KMS-11 (cell line): Measurements from ENCODE around the gene FAHD2B.
"Not testable (repeated sequence)": the region's sequence is repeated elsewhere in the genome, so short reads cannot be mapped to it uniquely, and the experiment has no call there.

Experiments used
- H2AFZ ChIP-seq: fragments of 200-600 bp; sonication (generic); 2 replicates; pipeline ENCODE4 v1.6.1; 2016; ENCODE audit warnings: antibody characterized with exemption, mixed run types, low read depth
- H3K27ac ChIP-seq: fragments of 200-600 bp; sonication (generic); 2 replicates; pipeline ENCODE4 v1.6.1; 2016; ENCODE audit warnings: mild to moderate bottlenecking, mixed run types
- H3K27me3 ChIP-seq: fragments of 200-600 bp; sonication (generic); 2 replicates; pipeline ENCODE4 v1.6.1; 2017; ENCODE audit warnings: mild to moderate bottlenecking, low read depth, mixed run types, moderate library complexity; ENCODE audit not compliant: insufficient read depth
- H3K36me3 ChIP-seq: fragments of 200-600 bp; sonication (generic); 2 replicates; pipeline ENCODE4 v1.6.1; 2017; ENCODE audit warnings: mild to moderate bottlenecking, mixed run types; ENCODE audit not compliant: insufficient read depth
- H3K4me1 ChIP-seq: fragments of 200-600 bp; sonication (generic); 2 replicates; pipeline ENCODE4 v1.6.1; 2016; ENCODE audit warnings: mild to moderate bottlenecking, low read depth, mixed run types; ENCODE audit not compliant: poor library complexity, severe bottlenecking
- H3K4me2 ChIP-seq: fragments of 200-600 bp; sonication (generic); 2 replicates; pipeline ENCODE4 v1.7.0; 2016; ENCODE audit warnings: mild to moderate bottlenecking, mixed run types
- H3K4me3 ChIP-seq: fragments of 200-600 bp; sonication (generic); IDR thresholded peaks from 2 replicates; pipeline ENCODE4 v1.6.1; 2017; ENCODE audit warnings: low read depth, low read length, mixed read lengths; ENCODE audit not compliant: insufficient read depth
- H3K79me2 ChIP-seq: fragments of 200-600 bp; sonication (generic); 2 replicates; pipeline ENCODE4 v1.6.1; 2016; ENCODE audit warnings: low read depth, mixed run types; ENCODE audit not compliant: insufficient read depth
- H3K9ac ChIP-seq: fragments of 200-600 bp; sonication (generic); 2 replicates; pipeline ENCODE4 v1.6.1; 2016; ENCODE audit warnings: mild to moderate bottlenecking, mixed run types
- H4K20me1 ChIP-seq: fragments of 200-600 bp; sonication (generic); 2 replicates; pipeline ENCODE4 v1.6.1; 2016; ENCODE audit warnings: mild to moderate bottlenecking, mixed run types; ENCODE audit not compliant: insufficient read depth
- CTCF ChIP-seq: fragments of 200-600 bp; sonication (generic); conservative IDR thresholded peaks from 2 replicates; pipeline ENCODE4 v1.6.1; 2017; ENCODE audit warnings: low read depth, mild to moderate bottlenecking, antibody characterized with exemption, low read length, moderate library complexity, mixed read lengths

Gene FAHD2B

GRCh38 chr2:97094772-97095611 lies at the start of gene FAHD2B:
TSS of gene FAHD2B (minus strand) at chr2:97094882. CDS start at chr2:97091706, 3,176 bp downstream.
- peak within 1 kb of the TSS; percentile 25; the same call in 1 of the 2 replicates for H3K9ac ChIP-seq
- not testable (repeated sequence) for H3K36me3 ChIP-seq, H3K4me3 ChIP-seq, H4K20me1 ChIP-seq, H3K4me1 ChIP-seq, H3K79me2 ChIP-seq, H3K27me3 ChIP-seq, H3K27ac ChIP-seq
- peak within 1 kb of the TSS; percentile 67; the same call in 1 of the 2 replicates for H2AFZ ChIP-seq
- H3K4me2 ChIP-seq: peak within 1 kb of the TSS; percentile 54; the same call in 1 of the 2 replicates

GRCh38 chr2:97144016-97144415 lies 49.3 kb upstream of the FAHD2B start:
- H3K27me3 ChIP-seq, H3K36me3 ChIP-seq, H3K4me2 ChIP-seq, H3K4me1 ChIP-seq, H3K79me2 ChIP-seq, H4K20me1 ChIP-seq, H2AFZ ChIP-seq, H3K4me3 ChIP-seq, H3K27ac ChIP-seq, H3K9ac ChIP-seq: not testable (repeated sequence)

GRCh38 chr2:97129090-97129489 lies 34.4 kb upstream of the FAHD2B start:
- not testable (repeated sequence) for H3K27ac ChIP-seq, H3K79me2 ChIP-seq, H3K27me3 ChIP-seq, H3K4me3 ChIP-seq, H3K4me1 ChIP-seq, H3K36me3 ChIP-seq, H2AFZ ChIP-seq, H3K4me2 ChIP-seq, H4K20me1 ChIP-seq, H3K9ac ChIP-seq

GRCh38 chr2:97113882-97114255 lies 19.2 kb upstream of the FAHD2B start:
- Histone ChIP-seq H3K4me2 (peak overlapping the region; percentile 42), H3K27ac (peak overlapping the region; percentile 96), H3K9ac (peak overlapping the region; percentile 65; the same call in 1 of the 2 replicates), H2AFZ (peak overlapping the region; percentile 54; the same call in 1 of the 2 replicates)
- not testable (repeated sequence) for H3K27me3 ChIP-seq, H3K36me3 ChIP-seq, H4K20me1 ChIP-seq, H3K79me2 ChIP-seq, H3K4me3 ChIP-seq, H3K4me1 ChIP-seq

GRCh38 chr2:97113050-97113881 lies 18.6 kb upstream of the FAHD2B start, which contains the start of gene ANKRD36:
TSS of gene ANKRD36 (plus strand) at chr2:97113153. CDS start at chr2:97113740, 587 bp downstream.
- not testable (repeated sequence) for H3K79me2 ChIP-seq, H3K27me3 ChIP-seq, H4K20me1 ChIP-seq, H3K4me3 ChIP-seq, H3K36me3 ChIP-seq, H3K4me1 ChIP-seq
- peak within 1 kb of the TSS; percentile 98 for H2AFZ ChIP-seq
- peak within 1 kb of the TSS; percentile 96 for H3K9ac ChIP-seq
- peak within 1 kb of the TSS; percentile 96 for H3K4me2 ChIP-seq
- peak within 1 kb of the TSS; percentile 96 for H3K27ac ChIP-seq

GRCh38 chr2:97112320-97113049 lies 17.8 kb upstream of the FAHD2B start:
- not testable (repeated sequence) for H3K27me3 ChIP-seq, H3K4me3 ChIP-seq, H3K4me1 ChIP-seq, H4K20me1 ChIP-seq, H3K79me2 ChIP-seq, H3K36me3 ChIP-seq
- Histone ChIP-seq H3K9ac (peak overlapping the region; percentile 96), H3K27ac (peak overlapping the region; percentile 96), H3K4me2 (peak overlapping the region; percentile 96), H2AFZ (peak overlapping the region; percentile 98)
- TF ChIP-seq CTCF: peak; percentile 80

GRCh38 chr2:97111246-97111645 lies 16.6 kb upstream of the FAHD2B start:
- not testable (repeated sequence) for H3K4me3 ChIP-seq

GRCh38 chr2:97106878-97107277 lies 12.2 kb upstream of the FAHD2B start:
- H3K27me3 ChIP-seq, H3K79me2 ChIP-seq, H2AFZ ChIP-seq, H4K20me1 ChIP-seq, H3K4me2 ChIP-seq, H3K4me3 ChIP-seq, H3K9ac ChIP-seq, H3K27ac ChIP-seq, H3K4me1 ChIP-seq, H3K36me3 ChIP-seq: not testable (repeated sequence)

More at GRCh38 chr2:97111246-97111645, 16.6 kb upstream of the FAHD2B start:
- H3K36me3 ChIP-seq, H3K79me2 ChIP-seq, H3K9ac ChIP-seq, H3K4me1 ChIP-seq, H3K27ac ChIP-seq, H4K20me1 ChIP-seq, H3K4me2 ChIP-seq, H2AFZ ChIP-seq, H3K27me3 ChIP-seq: not testable (repeated sequence)
